DOHH2 (cell line): ENCODE results near the gene PPP6R3.

Experiments
- CTCF ChIP-seq: fragments of 200-600 bp; sonication (generic); IDR thresholded peaks from one replicate; pipeline ENCODE4 v1.5.1; 2014; ENCODE audit warnings: antibody characterized with exemption, mild to moderate bottlenecking, low read depth, low read length; ENCODE audit not compliant: poor library complexity, severe bottlenecking
- EZH2phosphoT487 ChIP-seq: fragments of 200-600 bp; sonication (generic); IDR thresholded peaks from 2 replicates; pipeline ENCODE4 v1.6.1; 2017; ENCODE audit warnings: borderline replicate concordance, mild to moderate bottlenecking, antibody characterized with exemption, low read length, moderate library complexity, mixed read lengths

- TF ChIP-seq CTCF (no peak), EZH2phosphoT487 (no peak)
Observed at GRCh38 chr11:68500206-68500605, 39.7 kb downstream of the PPP6R3 start.
